Choroid plexus epithelial cell (primary cell): ENCODE results near the gene SPATA31A3.
"Not testable (repeated sequence)": the region's sequence is repeated elsewhere in the genome, so short reads cannot be mapped to it uniquely, and the experiment has no call there.

Experiments
- DNase-seq: peaks from one replicate; pipeline ENCODE4 v3.0.0-alpha.2; 2010; ENCODE audit warnings: low read depth
- H3K4me3 ChIP-seq: 2 replicates; pipeline ENCODE4 v1.5.1; 2011; ENCODE audit warnings: low read depth, mild to moderate bottlenecking, control low read depth, low read length, moderate library complexity

Gene SPATA31A3

DNA sequence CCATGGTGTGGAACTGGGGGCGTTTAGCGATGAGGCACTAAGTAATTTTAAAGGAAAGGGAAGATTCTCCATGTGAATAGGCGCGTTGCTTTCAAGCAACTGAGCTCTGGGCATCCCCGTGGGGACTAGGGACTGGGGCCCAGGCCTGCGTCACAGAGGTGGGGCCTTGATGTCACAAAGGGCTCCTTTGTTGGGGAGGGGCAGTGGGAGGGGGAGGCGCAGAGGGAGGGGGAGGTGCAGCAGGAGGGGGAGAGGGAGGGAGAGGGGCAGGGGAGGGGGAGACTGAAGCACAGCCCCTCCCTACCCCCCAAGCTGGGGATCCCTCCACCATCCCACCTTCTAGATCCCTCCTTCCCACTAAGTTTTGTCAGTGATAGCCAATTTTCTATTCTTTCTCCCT is at the start of gene SPATA31A3:
Gene SPATA31A3, minus strand, starts transcription at position 101 of the 400 bp plus-strand sequence. Its CDS starts 29 bp downstream, at position 72.
- H3K4me3 ChIP-seq, DNase-seq: not testable (repeated sequence)

DNA sequence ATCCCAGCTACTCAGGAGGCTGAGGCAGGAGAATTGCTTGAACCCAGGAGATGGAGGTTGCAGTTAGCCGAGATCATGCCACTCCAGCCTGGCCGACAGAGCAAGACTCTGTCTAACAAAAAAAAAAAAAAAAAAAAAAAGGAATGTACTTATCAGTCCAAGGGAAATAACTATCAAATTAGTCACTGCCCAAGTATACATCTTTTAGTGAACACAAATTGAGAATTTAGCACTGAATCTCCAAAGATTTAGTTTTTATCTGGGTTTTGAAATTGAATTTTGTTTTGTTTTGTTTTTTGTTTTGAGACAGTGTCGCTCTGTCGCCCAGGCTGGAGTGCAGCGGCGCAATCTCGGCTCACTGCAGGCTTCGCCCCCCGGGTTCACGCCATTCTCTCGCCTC is 39.8 kb downstream of the SPATA31A3 start:
- H3K4me3 ChIP-seq: not testable (repeated sequence)
- peak; percentile 53 for DNase-seq

- DNase-seq: peak; percentile 12
- H3K4me3 ChIP-seq: not testable (repeated sequence)
These were observed 49.8 kb downstream of the SPATA31A3 start for GRCh38 chr9:66942400-66943155.

DNA sequence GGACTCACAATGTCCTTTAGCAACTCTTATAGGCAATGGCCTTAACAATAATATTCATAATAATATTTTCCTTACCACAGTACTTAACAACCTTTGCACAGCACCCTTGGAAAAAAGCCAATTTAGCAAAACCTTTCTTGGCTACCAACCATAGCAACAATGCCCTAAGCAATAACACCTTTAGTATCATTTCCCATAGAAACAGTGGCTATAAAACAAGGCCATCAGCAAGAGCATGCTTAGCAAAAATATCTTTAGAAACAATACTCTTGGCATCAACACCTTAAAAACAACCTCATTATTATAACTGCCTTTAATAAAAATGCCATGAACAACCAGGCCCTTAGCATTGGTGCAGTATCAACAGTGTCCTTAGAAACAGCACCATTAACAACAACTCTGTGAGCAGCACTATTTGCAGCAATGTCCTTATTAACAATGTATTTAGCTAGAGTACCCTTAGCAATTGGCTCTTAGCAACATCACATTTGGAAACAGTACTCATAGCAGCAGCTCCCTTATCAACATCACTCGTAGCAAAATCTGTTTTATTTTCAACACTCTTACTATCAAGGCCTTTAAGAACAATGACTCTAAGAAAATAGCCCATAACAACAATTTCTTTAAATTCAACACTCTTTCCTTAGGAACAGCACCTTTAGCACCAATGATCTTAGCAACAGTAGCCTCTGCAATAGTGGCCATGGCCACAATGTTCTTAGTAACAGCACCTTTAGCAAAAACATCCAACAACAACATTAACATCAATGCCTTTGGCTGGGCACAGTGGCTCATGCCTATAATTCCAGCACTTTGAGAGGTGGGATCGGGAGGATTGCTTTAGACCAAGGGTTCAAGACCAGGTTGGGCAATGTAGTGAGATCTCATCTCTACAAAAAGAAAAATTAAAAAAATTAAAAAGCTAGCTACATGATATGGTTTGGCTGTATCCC is 52.2 kb downstream of the SPATA31A3 start:
- DNase-seq, H3K4me3 ChIP-seq: not testable (repeated sequence)

DNA sequence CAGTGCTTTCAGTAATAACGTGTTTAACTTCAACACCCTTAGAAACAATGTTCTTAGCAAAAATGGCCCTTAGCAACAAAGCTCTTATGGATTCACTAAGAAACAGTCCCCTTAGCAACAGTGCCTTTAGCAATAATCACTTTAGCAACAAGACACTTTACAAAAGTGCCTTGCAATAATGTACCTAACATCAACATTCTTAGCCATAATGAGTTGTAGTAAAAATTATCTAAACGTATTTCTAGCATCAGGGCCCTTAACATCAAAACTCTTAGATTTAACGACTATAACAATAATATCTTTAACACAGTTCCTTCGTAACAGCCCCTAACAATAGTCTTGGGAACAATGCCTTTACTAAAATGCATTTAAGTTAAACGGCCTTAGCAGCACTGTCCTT is 54.0 kb downstream of the SPATA31A3 start:
- DNase-seq, H3K4me3 ChIP-seq: not testable (repeated sequence)

- not testable (repeated sequence) for DNase-seq
These were observed 54.7 kb downstream of the SPATA31A3 start for GRCh38 chr9:66937662-66938061.

More at GRCh38 chr9:66937662-66938061, 54.7 kb downstream of the SPATA31A3 start:
- H3K4me3 ChIP-seq: not testable (repeated sequence)
